Smooth muscle cell (in vitro differentiated cells): ENCODE measurements around the gene FOCAD. TPM values are rescaled to one million over a fixed set of nuclear protein-coding genes. Genes with fewer than 3 reads are reported as not detected.

Experiments
- DNase-seq: peaks from one replicate; lab custom pipeline; 2025; ENCODE audit not compliant: unreplicated experiment; lab: John Stamatoyannopoulos, UW
- H2AFZ ChIP-seq: fragments of 200-600 bp; sonication (generic); 2 replicates; pipeline ENCODE4 v1.6.0; 2016; ENCODE audit warnings: antibody characterized with exemption, low read depth, mild to moderate bottlenecking
- H3F3A ChIP-seq: fragments of 200-600 bp; sonication (generic); 2 replicates; pipeline ENCODE4 v1.6.0; 2017; ENCODE audit warnings: antibody characterized with exemption, low read depth
- H3K27ac ChIP-seq: fragments of 200-600 bp; sonication (generic); 2 replicates; pipeline ENCODE4 v1.5.1; 2016; ENCODE audit warnings: low read depth, mild to moderate bottlenecking
- H3K27me3 ChIP-seq: fragments of 200-600 bp; sonication (generic); 2 replicates; pipeline ENCODE4 v1.6.1; 2016; ENCODE audit warnings: low read depth, mild to moderate bottlenecking
- H3K36me3 ChIP-seq: fragments of 200-600 bp; sonication (generic); 2 replicates; pipeline ENCODE4 v1.5.1; 2016; ENCODE audit warnings: low read depth
- H3K4me1 ChIP-seq: fragments of 200-600 bp; sonication (generic); 2 replicates; pipeline ENCODE4 v1.5.1; 2016; ENCODE audit warnings: low read depth
- H3K4me2 ChIP-seq: fragments of 200-600 bp; sonication (generic); 2 replicates; pipeline ENCODE4 v1.6.0; 2016; ENCODE audit warnings: mild to moderate bottlenecking
- H3K4me3 ChIP-seq: fragments of 200-600 bp; sonication (generic); 2 replicates; pipeline ENCODE4 v1.5.1; 2016; ENCODE audit warnings: mild to moderate bottlenecking
- H3K79me2 ChIP-seq: fragments of 200-600 bp; sonication (generic); 2 replicates; pipeline ENCODE4 v1.6.0; 2016; ENCODE audit warnings: low read depth, mild to moderate bottlenecking
- H3K9ac ChIP-seq: fragments of 200-600 bp; sonication (generic); 2 replicates; pipeline ENCODE4 v1.6.0; 2016; ENCODE audit warnings: low read depth
- H3K9me3 ChIP-seq: fragments of 200-600 bp; sonication (generic); replicated peaks from 2 replicates; pipeline ENCODE4 v1.5.1; 2016; ENCODE audit warnings: low read depth
- H4K20me1 ChIP-seq: fragments of 200-600 bp; sonication (generic); 2 replicates; pipeline ENCODE4 v1.6.0; 2016; ENCODE audit warnings: low read depth
- WGBS: methylation state at CpG from one replicate; pipeline ENCODE4 v1.1.7; 2016; ENCODE audit warnings: low lambda C conversion rate; 5-methylcytosine and 5-hydroxymethylcytosine counted together
- polyA plus RNA-seq: library from polyadenylated mRNA; unstranded; fragments of >200 nt; fragmentation: Nextera tagmentation; extraction: Ambion mirVana; gene quantifications from 2 replicates; pipeline ENCODE4 v1.2.1, GENCODE V29; 2016
- total RNA-seq: library from RNA; depleted of rRNA; stranded (reverse); fragments of >200 nt; gene quantifications from 2 replicates; pipeline ENCODE4 v1.2.3, GENCODE V29; 2014
- TF ChIP-seq, protein P1 (sequence below): fragments of 200-600 bp; sonication (generic); IDR thresholded peaks from 2 replicates; pipeline ENCODE4 v1.5.1; 2017; ENCODE audit warnings: borderline replicate concordance, mild to moderate bottlenecking, antibody characterized with exemption; ENCODE audit not compliant: insufficient read depth, poor library complexity, severe bottlenecking

FOCAD gene
- total and polyA plus RNA-seq, 2 experiments from 2014 or later, result 31.0 to 106 TPM

- no peak for DNase-seq
- H3K4me1 ChIP-seq, result peaks cover 11% of the 10 kb centered on the region
- no peaks in the 10 kb centered on the region for H3K79me2 ChIP-seq
- no peak overlapping the region for H2AFZ ChIP-seq
- H3K9me3 ChIP-seq, result no peaks in the 10 kb centered on the region
- H3K4me2 ChIP-seq, result no peak overlapping the region
- TF ChIP-seq, protein P1, sequence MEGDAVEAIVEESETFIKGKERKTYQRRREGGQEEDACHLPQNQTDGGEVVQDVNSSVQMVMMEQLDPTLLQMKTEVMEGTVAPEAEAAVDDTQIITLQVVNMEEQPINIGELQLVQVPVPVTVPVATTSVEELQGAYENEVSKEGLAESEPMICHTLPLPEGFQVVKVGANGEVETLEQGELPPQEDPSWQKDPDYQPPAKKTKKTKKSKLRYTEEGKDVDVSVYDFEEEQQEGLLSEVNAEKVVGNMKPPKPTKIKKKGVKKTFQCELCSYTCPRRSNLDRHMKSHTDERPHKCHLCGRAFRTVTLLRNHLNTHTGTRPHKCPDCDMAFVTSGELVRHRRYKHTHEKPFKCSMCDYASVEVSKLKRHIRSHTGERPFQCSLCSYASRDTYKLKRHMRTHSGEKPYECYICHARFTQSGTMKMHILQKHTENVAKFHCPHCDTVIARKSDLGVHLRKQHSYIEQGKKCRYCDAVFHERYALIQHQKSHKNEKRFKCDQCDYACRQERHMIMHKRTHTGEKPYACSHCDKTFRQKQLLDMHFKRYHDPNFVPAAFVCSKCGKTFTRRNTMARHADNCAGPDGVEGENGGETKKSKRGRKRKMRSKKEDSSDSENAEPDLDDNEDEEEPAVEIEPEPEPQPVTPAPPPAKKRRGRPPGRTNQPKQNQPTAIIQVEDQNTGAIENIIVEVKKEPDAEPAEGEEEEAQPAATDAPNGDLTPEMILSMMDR, result no peak
- H3K27ac ChIP-seq, result no peak overlapping the region
- no peak overlapping the region for H3K9ac ChIP-seq
- H4K20me1 ChIP-seq, result peaks cover 3% of the 10 kb centered on the region
- H3K27me3 ChIP-seq, result no peaks in the 10 kb centered on the region
- no peak overlapping the region for H3K4me3 ChIP-seq
- H3K36me3 ChIP-seq, result peaks cover 8% of the 10 kb centered on the region
- WGBS, result 87% methylated on average over 6 of the region's 6 CpGs
- H3F3A ChIP-seq, result no peaks in the 10 kb centered on the region
Measured at GRCh38 chr9:20835377-20836286, 151.6 kb downstream of the FOCAD start.

DNA sequence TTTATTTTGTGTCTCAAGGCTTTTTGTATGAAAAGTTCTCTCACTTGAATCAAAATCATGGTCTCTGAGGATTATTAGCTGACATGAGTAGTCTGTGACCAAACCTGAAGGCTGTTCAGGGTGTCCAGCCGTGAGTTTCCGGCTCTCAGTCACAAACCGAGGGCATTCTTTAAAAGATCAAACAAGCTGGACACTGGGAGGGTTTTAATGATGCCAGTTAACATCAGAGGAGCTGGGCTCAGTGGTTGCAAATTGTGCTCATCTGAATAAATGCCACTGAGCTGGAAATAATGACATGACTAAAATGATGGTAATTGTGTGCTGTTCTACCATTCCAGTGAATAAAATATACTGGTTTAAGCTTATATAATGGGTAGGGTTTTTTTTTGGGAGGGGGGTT lies 153.1 kb downstream of the FOCAD start:
- TF ChIP-seq, protein P1, result no peak
- Histone ChIP-seq H3K9me3 (peaks cover 4% of the 10 kb centered on the region), H3F3A (no peaks in the 10 kb centered on the region), H3K4me2 (no peak overlapping the region), H3K27ac (no peak overlapping the region), H4K20me1 (no peaks in the 10 kb centered on the region), H3K36me3 (peaks cover 8% of the 10 kb centered on the region), H3K4me3 (no peak overlapping the region), H3K4me1 (peaks cover 11% of the 10 kb centered on the region), H2AFZ (no peak overlapping the region), H3K79me2 (no peaks in the 10 kb centered on the region), H3K9ac (no peak overlapping the region), H3K27me3 (no peaks in the 10 kb centered on the region)
- 77% methylated on average over 3 of the region's 3 CpGs for WGBS
- DNase-seq, result no peak

DNA sequence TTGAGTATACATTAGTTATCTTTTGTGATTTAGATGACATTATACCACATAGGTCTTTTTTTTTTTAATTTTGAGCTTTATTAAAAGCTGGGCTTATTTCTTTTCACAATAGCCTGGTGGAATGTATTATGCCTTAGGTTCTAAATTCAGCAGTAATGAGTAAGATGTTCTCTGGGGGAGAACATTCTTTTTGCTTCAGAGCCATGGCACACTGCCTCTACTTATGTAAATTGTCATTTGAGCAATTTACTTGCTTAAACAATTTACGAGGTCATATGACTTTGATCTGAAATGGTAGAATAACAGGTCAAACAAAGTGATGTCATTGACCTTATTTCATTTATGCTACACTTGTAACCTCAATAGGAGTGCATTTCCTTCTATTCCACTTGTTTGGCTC lies 154.2 kb downstream of the FOCAD start:
- Histone ChIP-seq H4K20me1 (no peaks in the 10 kb centered on the region), H3K36me3 (peaks cover 8% of the 10 kb centered on the region), H3K9me3 (peaks cover 4% of the 10 kb centered on the region), H3K4me2 (no peak overlapping the region), H3K27me3 (no peaks in the 10 kb centered on the region), H3K27ac (no peak overlapping the region), H3K4me1 (peaks cover 11% of the 10 kb centered on the region), H3K79me2 (no peaks in the 10 kb centered on the region), H3K9ac (no peak overlapping the region), H3F3A (no peaks in the 10 kb centered on the region), H3K4me3 (no peak overlapping the region), H2AFZ (no peak overlapping the region)
- TF ChIP-seq, protein P1, result no peak
- WGBS, result 64% methylated on average over 1 of the region's 1 CpG
- no peak for DNase-seq
